K562 (cell line): Measurements from ENCODE around the gene LHPP. TPM values are rescaled to one million over a fixed set of nuclear protein-coding genes. Genes with fewer than 3 reads are reported as not detected.
A peak's percentile ranks its signal among the peaks of the same experiment; 100 is the strongest.

Experiments used
- BMI1 ChIP-seq: fragments of 150-350 bp; IDR thresholded peaks from 2 replicates; pipeline ENCODE4 v1.6.1; 2014; ENCODE audit warnings: low read length
- C11orf30 ChIP-seq: fragments of 450-650 bp; IDR thresholded peaks from 2 replicates; pipeline ENCODE4 v1.6.1; 2016; ENCODE audit warnings: low read depth, mild to moderate bottlenecking
- GABPB2 ChIP-seq: fragments of 250-450 bp; sonication (Bioruptor Pico); conservative IDR thresholded peaks from 2 replicates; pipeline ENCODE4 v1.5.1; 2021; ENCODE audit warnings: mild to moderate bottlenecking
- HIVEP1 ChIP-seq: fragments of 250-450 bp; sonication (Bioruptor Pico); IDR thresholded peaks from 2 replicates; pipeline ENCODE4 v1.4.0; 2020; ENCODE audit warnings: mild to moderate bottlenecking
- MCM3 ChIP-seq: fragments of 450-650 bp; IDR thresholded peaks from 2 replicates; pipeline ENCODE4 v1.6.1; 2016
- NFYB ChIP-seq: IDR thresholded peaks from 2 replicates; pipeline ENCODE4 v1.6.1; 2011; ENCODE audit warnings: mild to moderate bottlenecking, moderate library complexity; ENCODE audit not compliant: insufficient read length; ENCODE audit errors: extremely low read depth
- PML ChIP-seq: IDR thresholded peaks from 2 replicates; pipeline ENCODE4 v1.6.1; 2012; ENCODE audit warnings: low read length, inconsistent platforms
- RBM25 ChIP-seq: fragments of 200-400 bp; formaldehyde crosslinking; IDR thresholded peaks from 2 replicates; pipeline ENCODE4 v1.6.1; 2018; ENCODE audit warnings: low read length, low read depth, moderate library complexity; ENCODE audit not compliant: severe bottlenecking
- SETDB1 ChIP-seq: IDR thresholded peaks from one replicate; pipeline ENCODE4 v1.6.1; 2012; ENCODE audit warnings: low read length, control low read depth, inconsistent platforms
- SMARCA4 ChIP-seq: fragments of 450-650 bp; IDR thresholded peaks from 2 replicates; pipeline ENCODE4 v1.6.1; 2016
- STAG1 ChIP-seq: sonication (generic); formaldehyde crosslinking; IDR thresholded peaks from 2 replicates; pipeline ENCODE4 v1.5.0; 2020; ENCODE audit warnings: missing genetic modification reagents, borderline replicate concordance
- SUPT5H ChIP-seq: fragments of 450-650 bp; IDR thresholded peaks from 2 replicates; pipeline ENCODE4 v1.6.1; 2016
- TBP ChIP-seq: optimal IDR thresholded peaks from 2 replicates; pipeline ENCODE3; 2011; ENCODE audit warnings: low read depth, low read length, improper control_type of control experiment
- THAP7 ChIP-seq: fragments of 250-450 bp; sonication (Bioruptor Pico); IDR thresholded peaks from 2 replicates; pipeline ENCODE4 v1.5.0; 2021
- WHSC1 ChIP-seq: IDR thresholded peaks from one replicate; pipeline ENCODE4 v1.6.1; 2012; ENCODE audit warnings: low read length, control low read depth, inconsistent platforms
- ZBTB1 ChIP-seq: sonication (generic); formaldehyde crosslinking; IDR thresholded peaks from 2 replicates; pipeline ENCODE4 v1.8.1; 2023; ENCODE audit warnings: missing genetic modification reagents, low read depth, mild to moderate bottlenecking, borderline replicate concordance
- ZNF124 ChIP-seq: sonication (generic); formaldehyde crosslinking; IDR thresholded peaks from 2 replicates; pipeline ENCODE4 v1.8.1; 2022; ENCODE audit warnings: missing genetic modification reagents
- ZNF197 ChIP-seq: fragments of 200-800 bp; sonication (Bioruptor generic); IDR thresholded peaks from 2 replicates; pipeline ENCODE4 v1.6.1; 2016; ENCODE audit warnings: low read depth, missing genetic modification characterization, missing compliant biosample characterization
- ZNF511 ChIP-seq: sonication (generic); formaldehyde crosslinking; IDR thresholded peaks from 2 replicates; pipeline ENCODE4 v1.8.0; 2022; ENCODE audit warnings: mild to moderate bottlenecking, missing genetic modification reagents
- polyA plus RNA-seq, 8 experiments: library from polyadenylated mRNA; depleted of rRNA in 4 of 8; stranded (reverse) in 5 of 8; unstranded in 3 of 8; fragments of >200 nt; fragmentation: Nextera tagmentation in 2 of 8; fragmentation: Illumina TruSeq in 1 of 8; extraction: Ambion mirVana in 2 of 8; extraction: Trizol in 1 of 8; gene quantifications; 2 replicates each; pipeline versions ENCODE4 v1.2.1 to v1.2.3, GENCODE V29; 2011 to 2014; ENCODE audit warnings: inconsistent platforms in 1 of 8, missing spikeins in 1 of 8
- total RNA-seq, 7 experiments: library from RNA; depleted of rRNA in 6 of 7; stranded (reverse); fragments of >200 nt in 6 of 7; fragmentation: Illumina TruSeq in 2 of 7; extraction: Trizol in 2 of 7; gene quantifications; 2 replicates each; pipeline versions ENCODE4 v1.2.1 to v1.2.3, GENCODE V29; 2011 to 2021; ENCODE audit warnings: low replicate concordance in 1 of 7
- TF ChIP-seq, protein P1 (sequence below), 2 experiments: fragments of 450-650 bp in 1 of 2; sonication (generic) in 1 of 2; formaldehyde crosslinking in 1 of 2; IDR thresholded peaks in 1 of 2; conservative IDR thresholded peaks in 1 of 2; 2 replicates each; pipeline versions ENCODE4 v1.6.1 to v1.8.1; 2016 to 2023; ENCODE audit warnings: mild to moderate bottlenecking in 2 of 2, moderate library complexity in 2 of 2, inconsistent platforms in 1 of 2, missing genetic modification reagents in 1 of 2
- TF ChIP-seq, protein P2 (sequence below): fragments of 450-650 bp; formaldehyde crosslinking; IDR thresholded peaks from 2 replicates; pipeline ENCODE4 v1.4.0; 2020; ENCODE audit warnings: mild to moderate bottlenecking
- TF ChIP-seq, protein P3 (sequence below): sonication (generic); formaldehyde crosslinking; IDR thresholded peaks from 2 replicates; pipeline ENCODE4 v1.5.0; 2020; ENCODE audit warnings: missing genetic modification reagents
- TF ChIP-seq, protein P4 (sequence below): IDR thresholded peaks from 2 replicates; pipeline ENCODE4 v1.6.1; 2012; ENCODE audit warnings: low read depth, low read length, improper control_type of control experiment, borderline replicate concordance
- TF ChIP-seq, protein P5 (sequence below): fragments of 250-450 bp; sonication (Bioruptor Pico); IDR thresholded peaks from 2 replicates; pipeline ENCODE4 v1.9.0; 2021; ENCODE audit warnings: mild to moderate bottlenecking

LHPP gene
- total and polyA plus RNA-seq, 9 of the 15 experiments (the other 6 are each of a cell fraction or from before 2014, with no cell fraction given), result 0.34 to 7.4 (median 3.0) TPM

DNA sequence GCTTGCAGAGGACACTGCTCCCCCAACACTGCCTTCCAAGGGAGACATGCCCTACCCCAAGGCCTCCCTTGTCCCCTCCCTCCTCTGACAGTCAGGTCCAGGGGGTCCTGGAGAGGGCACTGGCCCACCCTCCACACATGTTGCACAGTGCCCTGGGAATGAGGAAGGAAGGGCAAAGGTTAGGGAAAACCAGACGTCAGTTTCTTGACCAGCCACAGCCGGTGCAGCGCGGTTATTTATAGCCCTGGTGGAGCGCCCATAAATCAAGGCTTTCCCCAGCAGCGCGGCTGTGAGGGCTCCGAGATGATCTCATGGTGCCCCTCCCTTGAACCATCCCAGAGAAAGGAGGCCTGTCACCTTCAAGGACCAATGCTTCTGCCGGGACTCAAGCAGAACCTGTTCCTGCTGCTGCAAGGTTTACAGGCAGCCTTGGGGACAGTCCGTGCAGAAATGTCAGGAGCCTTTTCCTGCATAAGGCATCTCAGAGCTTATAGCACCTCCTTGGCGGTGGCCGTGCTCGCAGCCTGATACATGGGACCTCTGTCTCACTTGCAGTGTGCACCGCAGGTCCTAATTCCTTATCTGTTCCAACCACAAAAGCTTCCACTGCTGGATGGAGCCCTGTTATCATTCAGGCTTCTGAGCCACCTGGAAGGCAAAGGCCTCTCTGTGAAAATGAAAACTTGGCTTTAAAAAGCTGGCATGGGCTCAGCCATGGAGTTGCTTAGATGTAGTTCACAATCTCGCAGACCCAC, 127.3 kb downstream of the LHPP start (continued):
- TF ChIP-seq SUPT5H, result no peak
- TF ChIP-seq ZNF197 (CRISPR knock-in tag), result no peak
- TF ChIP-seq PML, result peak; percentile 86
- TF ChIP-seq WHSC1, result no peak
- TF ChIP-seq C11orf30, result no peak
- TF ChIP-seq, protein P1, sequence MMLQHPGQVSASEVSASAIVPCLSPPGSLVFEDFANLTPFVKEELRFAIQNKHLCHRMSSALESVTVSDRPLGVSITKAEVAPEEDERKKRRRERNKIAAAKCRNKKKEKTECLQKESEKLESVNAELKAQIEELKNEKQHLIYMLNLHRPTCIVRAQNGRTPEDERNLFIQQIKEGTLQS (IDR thresholded peaks at IDR 0.05), result peak; percentile 87
- TF ChIP-seq, protein P1 (CRISPR knock-in tag; conservative IDR thresholded peaks at IDR 0.05), result peak; percentile 67; the same call in 1 of the 2 replicates
- TF ChIP-seq THAP7 (CRISPR knock-in tag), result no peak
- TF ChIP-seq, protein P2, sequence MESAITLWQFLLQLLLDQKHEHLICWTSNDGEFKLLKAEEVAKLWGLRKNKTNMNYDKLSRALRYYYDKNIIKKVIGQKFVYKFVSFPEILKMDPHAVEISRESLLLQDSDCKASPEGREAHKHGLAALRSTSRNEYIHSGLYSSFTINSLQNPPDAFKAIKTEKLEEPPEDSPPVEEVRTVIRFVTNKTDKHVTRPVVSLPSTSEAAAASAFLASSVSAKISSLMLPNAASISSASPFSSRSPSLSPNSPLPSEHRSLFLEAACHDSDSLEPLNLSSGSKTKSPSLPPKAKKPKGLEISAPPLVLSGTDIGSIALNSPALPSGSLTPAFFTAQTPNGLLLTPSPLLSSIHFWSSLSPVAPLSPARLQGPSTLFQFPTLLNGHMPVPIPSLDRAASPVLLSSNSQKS (CRISPR knock-in tag), result no peak
- TF ChIP-seq TBP, result no peak
- TF ChIP-seq STAG1 (CRISPR knock-in tag), result no peak
- no peak for TF ChIP-seq MCM3
- no peak for TF ChIP-seq ZNF511 (CRISPR knock-in tag)
- peak; percentile 86 for TF ChIP-seq SMARCA4
- no peak for TF ChIP-seq ZNF124 (CRISPR knock-in tag)
- no peak for TF ChIP-seq NFYB
- TF ChIP-seq BMI1, result no peak
- TF ChIP-seq, protein P3, sequence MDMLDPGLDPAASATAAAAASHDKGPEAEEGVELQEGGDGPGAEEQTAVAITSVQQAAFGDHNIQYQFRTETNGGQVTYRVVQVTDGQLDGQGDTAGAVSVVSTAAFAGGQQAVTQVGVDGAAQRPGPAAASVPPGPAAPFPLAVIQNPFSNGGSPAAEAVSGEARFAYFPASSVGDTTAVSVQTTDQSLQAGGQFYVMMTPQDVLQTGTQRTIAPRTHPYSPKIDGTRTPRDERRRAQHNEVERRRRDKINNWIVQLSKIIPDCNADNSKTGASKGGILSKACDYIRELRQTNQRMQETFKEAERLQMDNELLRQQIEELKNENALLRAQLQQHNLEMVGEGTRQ (CRISPR knock-in tag), result no peak
- TF ChIP-seq, protein P4, sequence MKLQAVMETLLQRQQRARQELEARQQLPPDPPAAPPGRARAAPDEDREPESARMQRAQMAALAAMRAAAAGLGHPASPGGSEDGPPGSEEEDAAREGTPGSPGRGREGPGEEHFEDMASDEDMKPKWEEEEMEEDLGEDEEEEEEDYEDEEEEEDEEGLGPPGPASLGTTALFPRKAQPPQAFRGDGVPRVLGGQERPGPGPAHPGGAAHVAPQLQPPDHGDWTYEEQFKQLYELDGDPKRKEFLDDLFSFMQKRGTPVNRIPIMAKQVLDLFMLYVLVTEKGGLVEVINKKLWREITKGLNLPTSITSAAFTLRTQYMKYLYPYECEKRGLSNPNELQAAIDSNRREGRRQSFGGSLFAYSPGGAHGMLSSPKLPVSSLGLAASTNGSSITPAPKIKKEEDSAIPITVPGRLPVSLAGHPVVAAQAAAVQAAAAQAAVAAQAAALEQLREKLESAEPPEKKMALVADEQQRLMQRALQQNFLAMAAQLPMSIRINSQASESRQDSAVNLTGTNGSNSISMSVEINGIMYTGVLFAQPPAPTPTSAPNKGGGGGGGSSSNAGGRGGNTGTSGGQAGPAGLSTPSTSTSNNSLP, result no peak
- TF ChIP-seq ZBTB1 (CRISPR knock-in tag), result no peak; the same call in 1 of the 2 replicates
- TF ChIP-seq HIVEP1 (CRISPR knock-in tag), result no peak
- TF ChIP-seq, protein P5, sequence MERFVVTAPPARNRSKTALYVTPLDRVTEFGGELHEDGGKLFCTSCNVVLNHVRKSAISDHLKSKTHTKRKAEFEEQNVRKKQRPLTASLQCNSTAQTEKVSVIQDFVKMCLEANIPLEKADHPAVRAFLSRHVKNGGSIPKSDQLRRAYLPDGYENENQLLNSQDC, result no peak
- TF ChIP-seq SETDB1, result no peak
- no peak for TF ChIP-seq RBM25
- no peak for TF ChIP-seq GABPB2 (CRISPR knock-in tag)
